ENCODE results near the gene EXOSC3. TPM values are rescaled to one million over a fixed set of nuclear protein-coding genes. Genes with fewer than 3 reads are reported as not detected.

The EXOSC3 gene
- total and polyA plus RNA-seq, 8 donors, result 25.6 to 43.4 (median 36.0) TPM

- no peaks in the 10 kb centered on the region for H3K9me3 ChIP-seq
- no peaks in the 10 kb centered on the region for H3K36me3 ChIP-seq
- TF ChIP-seq, protein P1, sequence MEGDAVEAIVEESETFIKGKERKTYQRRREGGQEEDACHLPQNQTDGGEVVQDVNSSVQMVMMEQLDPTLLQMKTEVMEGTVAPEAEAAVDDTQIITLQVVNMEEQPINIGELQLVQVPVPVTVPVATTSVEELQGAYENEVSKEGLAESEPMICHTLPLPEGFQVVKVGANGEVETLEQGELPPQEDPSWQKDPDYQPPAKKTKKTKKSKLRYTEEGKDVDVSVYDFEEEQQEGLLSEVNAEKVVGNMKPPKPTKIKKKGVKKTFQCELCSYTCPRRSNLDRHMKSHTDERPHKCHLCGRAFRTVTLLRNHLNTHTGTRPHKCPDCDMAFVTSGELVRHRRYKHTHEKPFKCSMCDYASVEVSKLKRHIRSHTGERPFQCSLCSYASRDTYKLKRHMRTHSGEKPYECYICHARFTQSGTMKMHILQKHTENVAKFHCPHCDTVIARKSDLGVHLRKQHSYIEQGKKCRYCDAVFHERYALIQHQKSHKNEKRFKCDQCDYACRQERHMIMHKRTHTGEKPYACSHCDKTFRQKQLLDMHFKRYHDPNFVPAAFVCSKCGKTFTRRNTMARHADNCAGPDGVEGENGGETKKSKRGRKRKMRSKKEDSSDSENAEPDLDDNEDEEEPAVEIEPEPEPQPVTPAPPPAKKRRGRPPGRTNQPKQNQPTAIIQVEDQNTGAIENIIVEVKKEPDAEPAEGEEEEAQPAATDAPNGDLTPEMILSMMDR (IDR thresholded peaks at IDR 0.05), result no peak
- intact Hi-C loops (cut with DNase I), result no loop called here
- no peaks in the 10 kb centered on the region for H3K4me1 ChIP-seq
- no peak overlapping the region for H3K4me3 ChIP-seq
- H3K27ac ChIP-seq, result no peak overlapping the region
- DNase-seq (no peak), ATAC-seq (no peak)
- H3K27me3 ChIP-seq, result no peaks in the 10 kb centered on the region
These were observed 38.2 kb downstream of the EXOSC3 start for GRCh38 chr9:37746448-37747270.

DNA sequence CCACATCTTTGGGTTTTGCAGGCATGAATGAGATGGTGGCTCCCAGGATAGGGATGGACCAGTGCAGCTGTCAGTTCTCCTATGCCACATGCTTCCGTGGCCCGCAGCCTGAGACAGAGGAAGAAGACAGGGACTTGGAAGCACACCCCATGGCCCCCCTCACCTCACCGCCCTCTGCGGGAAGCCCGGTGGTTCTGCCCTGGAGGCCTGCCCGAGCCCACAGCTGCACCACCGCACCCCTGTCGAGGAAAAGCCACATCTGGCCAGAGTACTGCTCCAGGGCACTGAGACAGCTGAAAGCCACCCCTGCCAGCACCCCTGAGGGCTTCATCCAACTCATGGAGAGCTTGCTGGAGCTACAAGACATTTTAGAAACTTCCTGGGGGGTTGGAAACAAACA is 38.9 kb downstream of the EXOSC3 start:
- ATAC-seq, result no peak
- H3K27ac ChIP-seq, result no peak overlapping the region

GRCh38 chr9:37740631-37741328 is 44.1 kb downstream of the EXOSC3 start:
- TF ChIP-seq, protein P1 (IDR thresholded peaks at IDR 0.05), result no peak
- Histone ChIP-seq H3K27me3 (no peaks in the 10 kb centered on the region), H3K9me3 (no peaks in the 10 kb centered on the region), H3K4me3 (no peak overlapping the region), H3K27ac (no peak overlapping the region), H3K36me3 (no peaks in the 10 kb centered on the region), H3K4me1 (no peaks in the 10 kb centered on the region)
- intact Hi-C loops (cut with DNase I), result no loop called here
- peak in 1 of 4 donors; percentile 68 for DNase-seq
- ATAC-seq, result no peak

More for the DNA sequence above, 38.9 kb downstream of the EXOSC3 start:
- no peak for DNase-seq
- no peaks in the 10 kb centered on the region for H3K9me3 ChIP-seq
- H3K4me1 ChIP-seq, result no peaks in the 10 kb centered on the region
- TF ChIP-seq, protein P1 (IDR thresholded peaks at IDR 0.05), result no peak
- no peak overlapping the region for H3K4me3 ChIP-seq
- H3K36me3 ChIP-seq, result no peaks in the 10 kb centered on the region
- H3K27me3 ChIP-seq, result no peaks in the 10 kb centered on the region
- intact Hi-C loops (cut with DNase I), result no loop called here

GRCh38 chr9:37740128-37740527 is 44.7 kb downstream of the EXOSC3 start:
- peak in 1 of 4 donors; percentile 61 for DNase-seq
- H3K9me3 ChIP-seq, result no peaks in the 10 kb centered on the region
- TF ChIP-seq, protein P1 (IDR thresholded peaks at IDR 0.05), result no peak
- no peaks in the 10 kb centered on the region for H3K4me1 ChIP-seq
- H3K4me3 ChIP-seq, result no peak overlapping the region
- H3K27me3 ChIP-seq, result no peaks in the 10 kb centered on the region
- intact Hi-C loops (cut with DNase I), result no loop called here
- ATAC-seq, result no peak
- no peaks in the 10 kb centered on the region for H3K36me3 ChIP-seq
- H3K27ac ChIP-seq, result no peak overlapping the region

DNA sequence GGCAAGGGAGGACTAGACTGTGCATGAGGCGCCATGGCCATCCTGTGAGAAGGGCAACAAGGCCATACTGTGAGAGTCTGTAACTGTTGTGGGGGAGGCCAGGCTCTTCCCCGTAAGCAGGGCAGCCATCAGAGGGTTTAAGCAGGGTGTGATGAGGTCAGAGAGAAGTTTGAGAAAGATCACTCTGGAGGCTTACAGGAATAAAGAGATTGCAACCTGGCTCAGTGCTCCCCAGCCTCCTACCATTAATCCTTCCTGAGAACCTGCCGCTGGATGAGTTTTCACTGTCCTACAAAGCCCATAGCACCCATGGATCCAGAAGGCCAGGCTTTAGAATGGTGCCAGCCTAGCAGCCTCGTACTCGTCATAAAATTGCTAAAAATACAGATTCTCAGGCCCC is 45.6 kb downstream of the EXOSC3 start:
- Histone ChIP-seq H3K9me3 (no peaks in the 10 kb centered on the region), H3K4me1 (no peaks in the 10 kb centered on the region), H3K36me3 (no peaks in the 10 kb centered on the region), H3K27ac (no peak overlapping the region), H3K4me3 (no peak overlapping the region), H3K27me3 (no peaks in the 10 kb centered on the region)
- ATAC-seq (no peak), DNase-seq (no peak)
- intact Hi-C loops (cut with DNase I), result no loop called here
- TF ChIP-seq, protein P1 (IDR thresholded peaks at IDR 0.05), result no peak

Measured in left lung (tissue), 10 donors.